HG02798 (cell line): ENCODE results near the gene NRXN3.

ENCODE experiments used
- ATAC-seq: cut with Tn5 transposase; IDR thresholded peaks from one replicate; pipeline ENCODE4 v1.9.1; 2021; ENCODE audit warnings: mild to moderate bottlenecking; ENCODE audit not compliant: unreplicated experiment, poor library complexity

The NRXN3 gene

GRCh38 chr14:79706382-79706781 lies 1536.2 kb downstream of the NRXN3 start:
- ATAC-seq, result no peak

GRCh38 chr14:79708426-79709388 lies 1538.5 kb downstream of the NRXN3 start:
- no peak for ATAC-seq

DNA sequence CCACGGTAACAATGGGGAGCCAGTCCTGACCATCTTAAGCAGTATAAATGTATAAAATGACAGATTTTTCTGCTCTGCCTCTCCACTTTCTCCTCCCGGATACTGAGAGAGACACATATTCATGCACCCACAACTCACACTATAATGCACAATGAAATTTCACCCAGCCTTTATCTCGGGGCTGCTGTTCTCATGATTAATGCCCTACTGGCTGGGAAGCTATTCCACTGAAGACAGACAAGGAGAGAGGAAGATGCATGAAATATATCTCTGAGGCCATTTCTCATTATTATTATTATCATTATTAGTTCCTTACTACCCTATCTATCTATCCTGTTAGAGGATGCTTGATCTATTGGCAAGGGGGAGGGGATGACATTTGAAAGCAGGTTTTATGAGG lies 1539.4 kb downstream of the NRXN3 start:
- no peak for ATAC-seq

DNA sequence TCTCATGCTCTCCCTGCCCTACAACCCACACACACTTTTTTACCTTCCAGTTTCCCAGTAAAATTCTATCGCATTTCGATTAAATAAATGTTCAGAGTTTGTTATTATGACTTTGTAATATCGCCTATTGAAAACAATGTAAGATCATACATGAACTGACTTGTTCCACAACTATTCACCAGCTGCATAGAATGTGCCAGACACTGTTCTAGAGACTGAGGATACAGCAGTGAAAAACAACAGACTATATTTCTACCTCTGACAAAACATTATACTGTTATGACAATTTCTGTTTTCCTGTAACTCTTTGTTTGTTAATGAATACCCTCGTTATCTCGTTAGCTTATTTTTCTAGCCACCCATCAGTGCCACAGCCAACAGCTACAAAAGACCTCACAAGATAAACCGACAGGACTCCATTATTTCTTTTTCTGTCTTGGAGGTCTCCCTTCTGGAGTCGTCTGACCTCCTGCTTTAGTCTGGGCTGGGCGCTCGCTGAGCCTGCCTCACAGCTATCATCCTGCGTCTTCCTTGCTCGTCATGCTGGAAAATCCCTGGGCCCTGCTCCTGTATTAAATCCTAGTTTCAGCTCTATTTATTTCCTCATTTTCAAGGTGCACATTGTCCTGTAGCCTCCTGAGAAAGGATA lies 1542.3 kb downstream of the NRXN3 start:
- ATAC-seq, result no peak

DNA sequence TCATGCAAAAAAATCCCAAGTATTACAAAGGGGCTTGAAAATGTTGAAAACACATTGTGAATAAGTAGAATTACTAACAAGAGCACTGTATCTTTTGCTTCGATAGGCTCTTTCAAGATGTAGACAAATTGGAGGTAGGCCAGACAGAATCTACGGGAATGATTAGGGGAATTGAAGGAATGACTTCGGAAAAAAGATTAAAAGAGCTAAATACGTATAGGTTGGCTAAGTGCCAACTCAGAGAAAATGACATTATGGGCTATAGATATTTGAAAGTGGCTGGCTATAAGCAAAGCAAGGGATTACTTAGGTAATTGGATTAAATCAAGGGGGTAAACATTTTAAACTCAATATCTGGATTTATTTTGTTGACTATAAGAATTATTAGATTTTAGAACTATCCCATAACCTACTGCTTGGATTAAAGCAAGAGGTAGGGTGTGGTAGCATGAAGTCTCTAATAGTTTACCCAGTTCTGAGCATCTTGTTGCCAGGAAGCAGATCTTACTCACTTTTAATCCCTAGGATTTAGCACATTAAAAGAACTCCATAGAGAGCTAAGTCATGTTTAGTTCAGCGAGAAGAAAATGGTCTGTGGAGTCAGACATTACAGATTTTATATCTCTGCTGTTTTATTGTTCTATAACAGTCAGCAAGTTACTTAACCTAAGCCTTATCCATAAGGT lies 1551.4 kb downstream of the NRXN3 start:
- no peak for ATAC-seq

- no peak for ATAC-seq
Measured at GRCh38 chr14:79724934-79725717, 1555.0 kb downstream of the NRXN3 start.

DNA sequence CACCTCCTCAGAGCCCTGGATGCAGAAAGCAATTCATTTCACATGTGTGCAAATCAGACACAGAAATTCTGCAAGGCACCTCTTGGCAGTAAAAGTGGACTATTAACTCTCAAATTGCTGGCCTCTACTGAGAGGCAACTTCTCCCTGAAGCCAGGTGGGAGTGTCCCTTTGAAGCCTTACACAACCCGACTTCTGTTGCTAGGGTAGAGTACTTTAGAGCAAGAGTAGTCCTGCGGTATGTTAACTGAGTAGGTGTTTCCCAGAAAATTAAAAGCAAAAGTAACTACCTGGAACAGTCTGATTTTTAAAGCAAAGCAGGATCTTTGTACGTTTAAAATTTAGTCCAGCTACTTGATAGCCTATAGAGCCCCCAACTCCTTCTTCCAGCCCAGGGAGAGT lies 1557.7 kb downstream of the NRXN3 start:
- ATAC-seq, result no peak

- ATAC-seq, result no peak
Measured at GRCh38 chr14:79728331-79728730, 1558.2 kb downstream of the NRXN3 start.

DNA sequence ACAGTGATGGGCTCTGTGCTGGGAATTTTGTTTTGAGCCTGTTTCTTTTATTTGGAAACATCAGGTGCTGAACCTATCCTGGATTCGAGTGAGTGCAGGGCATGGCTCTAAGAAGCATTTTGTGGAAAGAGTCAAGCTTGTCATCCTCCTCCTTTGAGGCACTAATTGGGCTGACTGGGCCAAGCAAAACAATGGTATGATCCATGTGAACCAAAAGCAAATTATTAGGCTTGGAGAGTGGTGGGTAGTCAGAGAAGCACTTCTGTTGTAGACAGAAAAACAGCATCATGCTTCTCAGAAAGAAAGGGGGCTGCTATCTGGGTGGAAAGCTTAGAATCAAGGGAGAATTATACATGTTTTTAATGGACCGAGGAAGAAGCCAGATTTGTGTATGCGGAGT lies 1559.6 kb downstream of the NRXN3 start:
- no peak for ATAC-seq

GRCh38 chr14:79730196-79730595 lies 1560.0 kb downstream of the NRXN3 start:
- ATAC-seq, result no peak

- ATAC-seq, result no peak
Measured at GRCh38 chr14:79730953-79731352, 1560.8 kb downstream of the NRXN3 start.

DNA sequence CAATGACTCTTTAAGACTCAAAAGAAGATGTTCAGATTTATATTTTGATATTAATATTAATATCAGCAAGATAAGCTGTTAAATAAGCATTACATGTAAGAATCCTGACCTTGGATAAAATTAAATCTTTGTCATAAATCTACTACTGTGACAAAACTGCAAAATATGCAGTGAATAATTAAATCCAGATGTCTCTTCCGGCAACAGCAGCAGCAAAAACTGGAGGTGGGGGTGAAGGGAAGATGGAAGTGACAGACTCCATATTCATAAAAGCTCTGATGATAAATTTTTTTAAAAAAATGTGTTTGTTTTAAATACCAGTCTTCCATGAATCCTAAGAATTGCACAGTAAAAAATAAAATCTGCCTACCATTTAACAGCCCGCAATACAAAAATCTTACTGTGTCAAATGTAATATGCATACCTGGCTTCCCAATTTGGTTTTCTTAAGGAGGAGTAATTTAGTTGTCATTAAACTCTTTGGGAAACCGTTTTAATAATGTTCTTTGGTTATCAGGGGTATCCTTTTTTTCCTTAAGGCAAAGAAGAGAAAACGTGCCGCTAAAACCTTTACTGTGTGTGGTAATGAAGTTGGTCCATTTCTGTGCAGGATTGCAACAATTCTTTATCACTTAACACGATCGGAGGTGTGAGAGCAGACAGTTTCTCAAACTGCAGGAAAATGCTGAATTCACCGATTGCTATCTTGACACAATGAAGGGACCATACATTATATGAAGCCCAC lies 1562.9 kb downstream of the NRXN3 start:
- no peak for ATAC-seq

GRCh38 chr14:79734151-79734550 lies 1564.0 kb downstream of the NRXN3 start:
- ATAC-seq, result no peak

DNA sequence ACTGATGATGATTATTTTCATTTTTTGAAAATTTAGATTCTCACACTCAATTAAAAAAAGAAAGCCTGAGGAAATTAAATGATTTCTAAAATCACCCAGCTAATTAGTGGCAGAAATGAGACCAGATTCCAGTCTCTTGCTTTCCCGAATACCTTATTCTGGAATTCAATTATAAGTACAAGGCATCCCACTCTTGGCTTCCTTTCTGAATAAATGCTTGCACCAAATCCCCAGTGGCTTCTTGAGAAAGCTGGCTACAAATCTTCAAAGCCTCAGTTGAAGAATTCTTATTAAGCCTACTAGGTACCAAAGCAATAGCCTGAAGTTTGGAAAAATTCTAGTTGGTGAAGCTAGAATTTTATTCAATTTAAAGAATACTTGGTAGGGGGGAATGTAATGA lies 1564.5 kb downstream of the NRXN3 start:
- ATAC-seq, result no peak

DNA sequence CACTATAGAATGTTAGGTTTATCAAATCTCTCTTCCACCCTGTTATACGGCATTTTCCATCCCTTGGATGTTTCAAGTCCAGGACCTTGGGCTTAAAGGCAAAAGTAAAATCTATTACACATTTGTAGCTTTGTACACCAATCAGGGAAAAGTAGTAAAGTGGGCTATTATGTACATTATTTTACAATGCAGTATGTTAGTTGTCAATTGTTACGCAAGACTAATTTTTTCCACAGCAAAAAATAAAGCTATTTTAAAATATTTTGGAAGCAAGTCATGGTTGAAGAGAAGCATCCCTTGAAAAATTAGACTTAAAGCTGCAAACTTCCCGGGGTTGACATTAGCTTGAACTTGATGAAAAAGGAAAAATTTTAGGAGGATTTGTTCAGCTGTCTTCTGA lies 1564.9 kb downstream of the NRXN3 start:
- no peak for ATAC-seq

DNA sequence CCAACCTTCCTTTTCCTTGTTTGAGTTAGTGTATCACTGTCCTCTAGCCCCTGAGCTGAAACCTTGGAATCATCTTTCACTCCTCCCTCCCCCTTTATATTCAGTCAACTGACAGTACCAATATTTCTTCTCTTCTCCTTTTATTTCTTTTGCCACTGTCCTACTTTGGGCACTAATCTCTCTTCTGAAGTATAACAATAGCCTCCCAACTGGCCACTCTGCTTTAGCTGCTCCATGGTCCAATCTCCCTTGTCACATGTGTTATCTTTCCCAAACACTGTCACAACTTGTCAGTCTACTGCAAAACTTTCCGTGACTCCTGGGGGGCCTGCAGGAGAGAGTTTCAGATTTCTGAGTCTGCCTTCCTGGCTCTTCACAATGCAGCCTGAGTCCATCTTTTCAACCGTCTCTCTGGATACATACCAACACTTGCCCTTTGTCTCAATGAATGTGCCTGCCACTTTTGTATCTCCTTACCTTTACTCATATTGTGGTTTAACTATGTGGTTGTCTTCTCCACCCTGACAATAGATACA lies 1570.0 kb downstream of the NRXN3 start:
- no peak for ATAC-seq

DNA sequence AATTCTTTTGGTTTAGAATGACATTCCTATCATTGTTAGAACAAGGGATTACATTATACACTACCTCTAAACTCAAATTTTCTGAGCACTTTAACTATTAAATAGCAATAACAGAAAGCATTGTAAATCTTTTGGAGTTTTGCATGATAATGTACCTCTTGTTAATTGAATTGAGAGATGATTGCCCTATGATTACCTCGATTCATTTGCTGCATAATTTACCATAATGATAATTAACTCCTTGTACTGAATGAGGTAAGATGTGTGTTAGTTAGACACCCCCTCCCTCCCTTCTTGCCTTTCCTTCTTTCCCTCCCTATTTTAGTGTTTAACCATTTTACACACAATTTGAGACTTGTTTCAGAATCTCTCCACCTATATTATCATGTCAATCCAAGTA lies 1572.0 kb downstream of the NRXN3 start:
- no peak for ATAC-seq

GRCh38 chr14:79745046-79745445 lies 1574.9 kb downstream of the NRXN3 start:
- no peak for ATAC-seq

- ATAC-seq, result no peak
Measured at GRCh38 chr14:79749065-79749464, 1578.9 kb downstream of the NRXN3 start.
